DND-41 (cell line): ENCODE measurements around the gene CYB5B.

Experiments
- CTCF ChIP-seq: IDR thresholded peaks from 2 replicates; pipeline ENCODE4 v1.5.1; 2012; ENCODE audit warnings: borderline replicate concordance, low read length, moderate library complexity, mild to moderate bottlenecking; ENCODE audit not compliant: poor library complexity, severe bottlenecking; ENCODE audit errors: extremely low read depth
- EZH2 ChIP-seq: IDR thresholded peaks from 3 replicates; pipeline ENCODE4 v1.6.1; 2012; ENCODE audit warnings: borderline replicate concordance, low read depth, mild to moderate bottlenecking, moderate library complexity, low read length, inconsistent platforms; ENCODE audit not compliant: severe bottlenecking

GRCh38 chr16:69397821-69398521, 26.4 kb upstream of the CYB5B start:
- TF ChIP-seq CTCF (peak; percentile 53), EZH2 (no peak)
